ENCODE measurements around the gene NKAIN4.
"Not testable (repeated sequence)": the region's sequence is repeated elsewhere in the genome, so short reads cannot be mapped to it uniquely, and the experiment has no call there.

NKAIN4 gene

DNA sequence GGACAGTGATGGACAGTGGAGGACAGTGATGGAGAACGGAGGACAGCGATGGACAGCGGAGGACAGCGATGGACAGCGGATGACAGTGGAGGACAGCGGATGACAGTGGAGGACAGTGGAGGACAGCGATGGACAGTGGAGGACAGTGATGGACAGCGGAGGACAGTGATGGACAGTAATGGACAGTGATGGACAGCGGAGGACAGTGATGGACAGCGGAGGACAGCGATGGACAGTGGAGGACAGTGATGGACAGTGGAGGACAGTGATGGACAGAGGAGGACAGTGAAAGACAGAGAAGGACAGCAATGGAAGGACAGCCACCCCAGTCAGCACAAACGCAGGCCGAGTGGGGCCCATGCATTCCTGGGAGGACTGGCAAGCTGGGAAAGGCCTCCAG lies 3.4 kb upstream of the NKAIN4 start:
- no peak for DNase-seq (ENCODE audit: low read depth in 2 of 2)

DNA sequence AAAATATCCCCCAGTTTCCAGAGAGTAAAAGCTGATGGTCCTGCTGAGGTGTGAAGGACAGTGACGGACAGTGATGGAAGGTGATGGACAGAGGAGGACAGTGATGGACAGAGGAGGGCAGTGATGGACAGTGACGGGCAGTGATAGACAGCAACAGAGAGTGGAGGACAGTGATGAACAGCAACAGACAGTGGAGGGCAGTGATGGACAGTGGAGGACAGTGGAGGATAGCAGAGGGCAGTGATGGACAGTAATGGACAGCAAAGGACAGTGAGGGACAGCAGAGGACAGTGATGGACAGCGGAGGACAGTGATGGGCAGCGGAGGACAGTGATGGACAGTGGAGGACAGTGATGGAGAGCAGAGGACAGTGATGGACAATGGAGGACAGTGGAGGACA lies 2.7 kb upstream of the NKAIN4 start:
- no peak for DNase-seq (ENCODE audit: low read depth in 2 of 2)

GRCh38 chr20:63255931-63256704 lies 1.9 kb upstream of the NKAIN4 start:
- no peak for DNase-seq (ENCODE audit: low read depth in 2 of 2)

DNA sequence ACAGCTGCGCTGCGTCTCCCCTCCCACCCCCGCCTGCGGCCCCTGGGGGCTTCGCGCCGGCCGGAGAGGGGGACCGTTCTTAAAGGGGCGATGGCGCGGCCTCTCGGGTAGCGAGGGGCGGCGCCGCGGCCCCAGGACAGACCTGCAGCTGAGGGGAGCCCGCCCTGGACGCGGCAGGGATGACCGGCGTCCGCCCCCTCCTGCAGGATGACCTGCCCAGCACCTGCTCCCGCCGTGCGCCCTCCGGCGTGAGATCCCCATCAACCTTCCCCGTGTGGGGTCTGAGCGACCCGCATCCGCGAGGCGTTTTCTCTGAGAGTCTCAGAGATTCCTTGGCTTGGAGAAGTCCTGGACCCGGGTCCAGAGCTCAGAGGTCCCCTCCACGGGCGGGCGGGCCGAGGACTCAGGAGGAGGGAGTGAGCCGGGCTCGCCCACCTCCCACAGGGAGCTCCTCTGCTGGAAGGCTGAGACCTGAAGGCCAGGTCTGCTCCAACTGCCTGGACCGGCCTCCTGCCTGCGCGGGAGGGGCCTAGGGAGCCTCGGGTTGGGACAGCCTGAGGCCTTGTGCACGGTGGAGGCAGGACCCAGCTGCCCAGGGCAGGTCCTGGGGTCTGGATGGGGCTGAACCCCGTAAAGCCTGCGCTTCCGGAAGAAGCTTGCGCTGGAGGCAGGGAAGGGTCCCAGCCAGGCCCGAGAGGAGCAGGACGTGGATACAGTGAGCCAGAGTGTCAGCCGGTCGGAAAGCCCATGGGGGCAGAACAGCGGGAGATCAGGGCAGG lies 532 bp upstream of the NKAIN4 start:
- no peak for DNase-seq (ENCODE audit: low read depth in 2 of 2)

DNA sequence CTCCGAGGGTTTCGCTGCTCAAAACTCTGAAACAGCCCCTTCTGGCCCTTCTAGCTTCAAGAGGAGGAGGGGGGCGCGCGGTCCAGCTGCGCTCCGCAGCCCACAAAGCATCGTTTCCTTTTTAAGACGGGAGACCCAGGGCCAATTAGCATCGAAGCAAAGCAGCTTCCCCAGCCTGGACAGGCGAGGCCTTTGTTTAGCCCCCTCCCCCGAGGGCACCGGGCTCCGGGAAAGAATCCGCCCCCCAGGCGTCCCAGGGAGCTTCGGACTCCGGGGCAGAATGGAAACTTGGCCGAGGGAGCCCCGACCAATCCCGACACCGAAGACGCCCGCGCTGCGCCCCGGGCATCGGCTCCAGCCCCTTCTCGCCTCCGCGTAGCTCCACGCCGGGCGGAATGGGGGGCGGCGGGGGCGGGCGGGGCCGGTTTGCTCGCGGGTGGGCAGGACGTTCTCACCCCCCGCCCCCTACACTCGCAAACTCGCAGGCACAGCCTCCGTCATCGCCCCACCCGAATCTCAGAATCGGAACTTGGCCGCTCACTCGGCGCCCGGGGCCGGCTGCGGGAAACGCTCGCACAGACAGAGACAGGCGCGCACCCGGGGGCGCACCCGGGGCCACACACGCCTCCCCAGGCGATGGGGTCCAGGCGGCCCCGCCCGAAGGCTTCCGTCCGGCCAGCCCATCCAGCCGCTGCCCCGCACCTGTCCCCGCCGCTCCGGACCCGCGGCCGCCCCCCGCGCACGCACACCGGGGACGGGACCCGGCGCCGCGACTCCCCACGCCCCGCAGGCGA lies 628 bp downstream of the NKAIN4 start:
- DNase-seq (ENCODE audit: low read depth in 2 of 2): no peak

GRCh38 chr20:63253065-63253437 lies 1.2 kb downstream of the NKAIN4 start:
- DNase-seq (ENCODE audit: low read depth in 2 of 2): no peak

- no peak for DNase-seq (ENCODE audit: low read depth in 2 of 2)
Measured at GRCh38 chr20:63252284-63252711, 2.0 kb downstream of the NKAIN4 start.

DNA sequence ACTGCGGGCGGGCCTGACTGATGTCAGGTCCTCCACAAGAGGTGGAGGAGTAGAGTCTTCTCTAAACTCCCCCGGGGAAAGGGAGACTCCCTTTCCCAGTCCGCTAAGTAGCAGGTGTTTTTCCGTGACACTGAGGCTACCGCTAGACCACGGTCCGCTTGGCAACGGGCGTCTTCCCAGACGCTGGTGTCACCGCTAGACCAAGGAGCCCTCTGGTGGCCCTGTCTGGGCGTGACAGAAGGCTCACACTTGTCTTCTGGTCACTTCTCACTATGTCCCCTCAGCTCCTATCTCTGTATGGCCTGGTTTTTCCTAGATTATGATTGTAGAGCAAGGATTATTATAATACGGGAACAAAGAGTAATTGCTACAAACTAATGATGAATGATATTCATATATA lies 2.9 kb downstream of the NKAIN4 start:
- not testable (repeated sequence) for DNase-seq (ENCODE audit: low read depth in 2 of 2)

- DNase-seq (ENCODE audit: low read depth in 2 of 2): no peak
Measured at GRCh38 chr20:63249891-63250290, 4.4 kb downstream of the NKAIN4 start.

DNA sequence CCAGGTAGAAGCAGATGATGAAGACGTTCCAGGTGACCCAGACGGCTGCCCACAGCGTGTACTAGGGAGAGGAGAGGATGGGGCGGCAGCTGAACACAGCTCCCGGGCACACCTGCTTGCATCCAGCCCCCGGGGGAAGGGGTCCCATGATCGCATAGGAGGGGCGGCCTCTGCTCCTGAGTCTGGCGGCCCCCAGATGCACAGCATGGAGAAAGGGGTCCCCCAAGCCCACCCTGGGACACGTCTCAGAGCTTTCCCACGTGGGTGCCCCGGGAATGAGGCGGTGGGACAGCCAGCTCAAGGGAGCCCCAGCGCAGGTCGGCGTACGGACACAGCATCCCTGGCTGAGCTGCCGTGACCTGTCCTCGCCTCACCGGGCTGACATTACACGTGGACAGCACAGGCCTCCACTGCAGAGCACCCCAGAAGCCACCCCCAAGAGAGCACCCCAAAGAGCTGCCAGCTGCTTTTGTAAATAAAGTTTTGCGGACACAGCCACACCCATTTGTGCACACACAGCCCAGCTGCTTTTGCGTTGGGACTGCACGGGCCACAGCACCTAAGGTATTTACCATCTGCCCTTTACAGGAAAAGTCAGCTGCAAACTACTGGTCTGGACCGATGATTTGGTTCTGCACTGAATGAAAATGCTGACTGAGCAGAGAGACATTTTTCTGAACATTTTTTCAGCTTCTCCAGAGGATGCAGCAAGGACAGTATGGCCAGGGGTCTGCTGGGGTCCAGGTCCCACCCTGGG lies 5.2 kb downstream of the NKAIN4 start:
- no peak for DNase-seq (ENCODE audit: low read depth in 2 of 2)

DNA sequence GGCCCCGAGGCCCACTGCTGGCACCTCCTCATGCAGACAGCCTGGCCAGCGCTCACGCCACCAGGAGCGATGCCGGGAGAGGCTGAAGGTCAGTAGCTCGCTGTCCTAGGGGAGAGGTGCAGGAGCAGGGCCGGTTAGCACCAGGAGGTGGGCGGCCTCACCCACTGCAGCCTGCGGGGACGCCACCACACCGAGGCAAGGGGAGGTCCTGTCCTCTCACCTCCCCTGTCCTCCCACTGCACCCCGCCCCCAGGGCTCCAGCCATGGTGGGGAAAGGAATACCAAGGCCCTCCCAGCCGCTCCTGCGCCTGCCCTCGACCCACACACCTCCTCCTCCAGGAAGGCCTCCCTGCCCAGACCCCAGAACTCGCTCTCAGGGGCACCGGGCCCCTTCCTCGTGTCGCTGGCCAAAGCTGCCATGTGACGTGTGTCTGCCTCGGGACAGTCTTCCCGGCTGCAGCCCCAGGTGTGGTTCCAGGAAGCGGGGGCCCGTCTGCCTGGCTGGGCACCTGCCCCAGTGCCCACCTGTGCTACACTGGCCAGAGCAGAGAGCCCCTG lies 6.5 kb downstream of the NKAIN4 start:
- DNase-seq (ENCODE audit: low read depth in 2 of 2): no peak

GRCh38 chr20:63246490-63247288 lies 7.6 kb downstream of the NKAIN4 start:
- no peak for DNase-seq (ENCODE audit: low read depth in 2 of 2)

DNA sequence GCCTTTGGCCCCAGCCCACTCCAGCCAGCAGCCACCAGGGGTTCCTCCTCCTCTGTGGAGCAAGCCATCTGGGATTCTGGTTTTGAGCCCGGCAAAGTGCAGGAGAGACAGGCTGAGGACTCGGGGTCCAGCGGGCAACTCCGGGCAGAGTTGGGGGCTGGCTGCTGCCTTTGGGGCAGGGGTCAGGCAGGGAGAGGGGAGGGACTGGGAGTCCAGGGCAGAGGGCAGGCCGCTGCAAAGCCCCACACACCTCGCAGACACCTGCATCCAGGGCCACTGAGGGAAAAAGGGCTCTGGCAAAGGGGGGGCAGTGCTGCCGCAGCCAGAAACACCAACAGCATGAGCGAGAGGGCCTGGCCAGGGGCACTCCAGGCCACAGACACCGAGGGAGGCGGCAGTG lies 9.8 kb downstream of the NKAIN4 start:
- no peak for DNase-seq (ENCODE audit: low read depth in 2 of 2)

GRCh38 chr20:63243604-63244247 lies 10.5 kb downstream of the NKAIN4 start:
- DNase-seq (ENCODE audit: low read depth in 2 of 2): no peak

- DNase-seq (ENCODE audit: low read depth in 2 of 2): no peak
Measured at GRCh38 chr20:63242736-63243135, 11.5 kb downstream of the NKAIN4 start.

DNA sequence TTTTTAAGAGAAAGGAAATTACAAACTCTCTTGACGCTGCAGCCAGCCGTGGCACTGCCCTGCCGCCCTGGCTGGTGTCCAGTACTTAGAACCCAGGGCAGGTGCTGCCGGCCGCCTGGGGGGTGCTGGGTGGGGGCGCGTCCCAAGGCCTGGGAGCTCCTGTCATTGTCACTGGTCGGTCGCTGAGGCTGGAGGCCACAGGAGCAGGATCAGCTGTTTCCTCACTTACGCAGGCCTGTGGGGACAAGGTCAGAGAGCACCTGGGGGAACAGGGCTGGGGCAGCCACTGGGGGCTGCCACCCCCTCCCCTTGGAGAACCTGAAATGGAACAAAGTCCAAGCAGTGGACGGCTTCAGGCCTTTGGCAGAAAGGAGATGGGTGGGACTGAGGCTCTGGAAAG lies 13.0 kb downstream of the NKAIN4 start:
- no peak for DNase-seq (ENCODE audit: low read depth in 2 of 2)

GRCh38 chr20:63240004-63240403 lies 14.3 kb downstream of the NKAIN4 start:
- DNase-seq (ENCODE audit: low read depth in 2 of 2): no peak

- DNase-seq (ENCODE audit: low read depth in 2 of 2): no peak
Measured at GRCh38 chr20:63239431-63239830, 14.8 kb downstream of the NKAIN4 start.

- DNase-seq (ENCODE audit: low read depth in 2 of 2): no peak
Measured at GRCh38 chr20:63238514-63239125, 15.6 kb downstream of the NKAIN4 start.

DNA sequence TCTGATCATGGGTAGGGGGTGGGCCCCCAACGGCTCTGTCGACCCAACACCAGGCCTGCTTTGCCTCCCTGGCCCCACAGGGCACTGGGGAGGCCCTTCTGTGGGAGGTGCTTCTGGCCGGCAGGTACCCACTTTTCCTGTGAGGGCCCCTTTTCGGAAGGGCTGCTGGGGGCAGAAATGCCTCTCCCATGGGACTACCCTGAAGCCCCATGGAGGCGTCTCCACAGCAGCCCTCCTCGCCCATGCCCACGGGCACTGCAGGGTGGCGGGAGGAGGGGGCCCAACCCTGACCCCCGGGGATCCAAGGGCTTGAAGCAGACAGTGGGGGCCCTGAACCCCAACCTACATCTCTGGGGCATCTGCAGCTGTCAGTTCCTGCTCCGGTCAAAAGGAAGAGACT lies 16.2 kb downstream of the NKAIN4 start:
- DNase-seq (ENCODE audit: low read depth in 2 of 2): no peak

All from stimulated activated CD8-positive, alpha-beta memory T cell treated with anti-CD3 and anti-CD28 coated beads, Interleukin-15, amount 100 ng/mL, for 48 hours (primary cell).